HG02588 (cell line): ENCODE results near the gene ZDBF2.
"Not testable (repeated sequence)": the region's sequence is repeated elsewhere in the genome, so short reads cannot be mapped to it uniquely, and the experiment has no call there.

Experiments
- ATAC-seq: cut with Tn5 transposase; IDR thresholded peaks from one replicate; pipeline ENCODE4 v1.9.1; 2021; ENCODE audit warnings: mild to moderate bottlenecking, moderate library complexity; ENCODE audit not compliant: unreplicated experiment

Gene ZDBF2

GRCh38 chr2:206258615-206259014, 15.8 kb upstream of the ZDBF2 start:
- ATAC-seq = not testable (repeated sequence)

GRCh38 chr2:206259376-206260187, 14.9 kb upstream of the ZDBF2 start:
- no peak for ATAC-seq

- ATAC-seq = peak; percentile 60
Observed at GRCh38 chr2:206260188-206261012, 14.1 kb upstream of the ZDBF2 start.

GRCh38 chr2:206263959-206264603, 10.4 kb upstream of the ZDBF2 start:
- no peak for ATAC-seq

DNA sequence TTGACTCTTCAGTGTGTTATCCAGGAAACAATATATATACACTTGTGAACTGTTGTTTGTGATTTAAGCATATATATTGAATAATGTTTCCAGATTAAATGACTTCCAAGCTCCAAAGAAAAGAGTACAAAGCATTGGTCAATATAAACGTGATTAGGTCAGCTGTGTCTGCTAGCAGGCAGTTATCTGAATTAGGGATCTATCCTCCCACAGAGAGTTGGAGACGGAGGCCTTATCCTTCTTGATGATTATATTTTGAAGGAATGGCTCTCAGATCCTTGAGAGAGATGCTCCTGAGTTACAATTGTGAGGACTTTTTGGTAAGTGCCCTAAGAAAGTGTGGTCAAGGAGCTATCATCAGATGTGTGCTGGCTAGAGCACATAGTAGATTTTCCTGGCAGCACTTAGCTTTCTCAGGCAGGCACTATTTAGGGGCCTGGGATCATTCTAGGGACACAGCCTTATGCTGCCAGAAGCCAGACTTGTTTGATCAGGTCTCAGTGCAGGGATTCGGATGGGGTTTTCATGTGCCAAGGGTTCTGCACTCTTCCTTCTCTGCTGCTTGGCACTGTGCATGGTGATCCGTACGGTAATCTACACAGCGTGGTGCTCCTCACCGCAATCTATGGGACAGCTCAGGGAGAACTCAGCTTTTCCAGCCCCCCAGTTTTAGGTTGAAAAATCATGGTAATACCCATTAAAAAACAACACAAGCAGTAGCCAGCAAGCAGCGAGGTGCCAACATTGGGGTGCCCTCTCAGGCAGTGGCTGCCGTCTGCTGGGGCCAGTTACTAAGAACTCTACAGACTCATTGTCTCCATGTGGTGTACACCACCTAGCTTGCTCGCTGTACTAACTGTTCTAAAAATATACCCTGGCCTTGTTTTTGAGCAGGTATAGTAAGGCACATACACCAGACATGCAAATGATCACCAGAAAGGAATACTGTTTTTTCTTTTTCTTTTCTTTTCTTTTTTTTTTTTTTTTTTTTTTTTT, 8.0 kb upstream of the ZDBF2 start:
- ATAC-seq = no peak

- ATAC-seq = no peak
Observed at GRCh38 chr2:206267567-206267966, 6.9 kb upstream of the ZDBF2 start.

GRCh38 chr2:206271065-206271464, 3.4 kb upstream of the ZDBF2 start:
- no peak for ATAC-seq

DNA sequence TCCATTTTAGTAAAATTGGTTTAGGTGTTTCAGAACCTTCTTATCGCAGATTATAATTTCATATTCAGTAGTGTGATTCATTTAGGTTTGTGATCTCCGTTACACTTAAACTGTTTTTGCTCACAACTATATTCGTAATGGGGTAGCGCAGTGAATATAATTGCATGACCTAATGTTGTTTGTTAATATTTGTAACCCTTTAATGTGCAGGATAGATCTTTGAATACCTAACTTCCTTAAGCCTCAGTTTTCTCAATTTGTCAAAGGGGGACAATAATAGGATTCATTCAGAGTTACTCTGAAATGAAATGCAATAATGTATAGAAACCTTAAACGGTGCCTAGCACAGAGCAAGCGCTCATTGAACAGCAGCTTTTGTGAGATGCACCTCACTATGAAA, 558 bp upstream of the ZDBF2 start:
- ATAC-seq = no peak

DNA sequence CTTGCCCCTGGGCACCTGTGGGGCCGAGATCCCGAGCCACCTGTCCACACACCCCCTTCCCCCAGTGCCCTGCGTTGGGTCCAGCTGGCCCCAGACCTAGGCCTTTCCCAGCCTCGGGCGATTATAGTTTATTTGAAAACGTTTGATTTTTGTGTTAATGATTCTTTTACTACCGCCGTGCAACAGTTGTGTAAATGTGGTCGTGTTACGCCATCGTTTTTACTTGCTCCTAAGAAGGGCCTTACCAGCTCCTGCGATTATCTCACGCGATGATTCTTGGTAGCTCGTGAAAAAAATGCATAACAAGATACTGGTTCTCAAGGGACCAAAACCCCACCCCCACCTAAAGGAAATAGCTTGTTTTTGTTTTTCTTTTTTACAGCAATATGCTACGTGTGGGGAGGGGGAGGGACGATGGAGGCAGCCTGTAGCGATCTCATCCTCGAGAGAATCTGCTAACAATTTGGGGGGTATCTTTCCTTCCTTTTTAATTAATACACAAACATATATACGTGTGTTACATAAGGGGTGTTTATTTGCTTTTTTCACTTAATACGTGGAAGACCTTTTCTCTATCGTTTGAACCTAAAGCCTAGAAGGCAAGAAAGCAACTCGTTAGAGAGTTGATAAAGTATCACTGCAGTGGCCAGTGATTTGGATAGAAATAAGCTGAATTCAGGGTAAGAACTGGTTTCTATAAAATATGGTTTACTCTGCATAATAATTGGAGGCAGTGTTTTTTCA, 1.0 kb downstream of the ZDBF2 start:
- ATAC-seq = peak; percentile 26

- ATAC-seq = no peak
Observed at GRCh38 chr2:206276169-206276942, 1.9 kb downstream of the ZDBF2 start.

- ATAC-seq = no peak
Observed at GRCh38 chr2:206277503-206277902, 3.0 kb downstream of the ZDBF2 start.

GRCh38 chr2:206282746-206283145, 8.3 kb downstream of the ZDBF2 start:
- ATAC-seq = no peak

GRCh38 chr2:206287197-206287596, 12.7 kb downstream of the ZDBF2 start:
- no peak for ATAC-seq

DNA sequence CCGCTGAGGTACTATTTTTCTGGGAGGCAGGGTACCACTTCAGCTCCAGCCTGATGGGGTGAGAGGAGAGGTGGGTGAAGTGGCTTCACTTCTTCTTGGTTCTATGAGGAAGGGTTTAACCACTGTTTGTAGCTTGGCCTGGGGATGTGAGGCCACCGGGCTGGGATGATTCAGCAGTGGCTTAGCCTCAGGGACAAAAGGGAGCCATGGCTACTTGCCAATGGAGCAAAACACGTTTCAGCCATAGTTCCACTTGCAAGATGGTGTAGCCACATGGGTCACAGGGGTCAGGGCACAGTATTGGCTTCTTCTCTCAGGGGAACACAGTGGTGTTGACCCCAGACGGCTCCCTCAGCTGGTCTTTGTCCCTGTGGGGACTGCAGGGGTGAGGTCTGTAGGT, 14.9 kb downstream of the ZDBF2 start:
- no peak for ATAC-seq

- ATAC-seq = no peak
Observed at GRCh38 chr2:206296128-206296527, 21.7 kb downstream of the ZDBF2 start.

DNA sequence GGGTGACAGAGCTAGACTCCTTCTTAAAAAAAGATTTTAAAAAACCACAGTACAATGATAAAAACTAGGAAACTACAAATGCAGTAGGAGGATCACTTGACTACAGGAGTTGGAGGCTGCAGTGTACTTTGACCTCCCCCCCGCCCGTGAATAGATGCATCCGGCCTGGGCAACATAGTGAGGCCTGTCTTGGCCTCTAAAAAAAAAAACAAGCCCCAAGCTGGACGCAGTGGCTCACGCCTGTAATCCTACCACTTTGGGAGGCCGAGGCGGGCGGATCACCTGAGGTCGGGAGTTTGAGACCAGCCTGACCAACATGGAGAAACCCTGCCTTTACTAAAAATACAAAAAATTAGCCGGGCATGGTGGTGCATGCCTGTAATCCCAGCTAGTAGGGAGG, 25.1 kb downstream of the ZDBF2 start:
- not testable (repeated sequence) for ATAC-seq

GRCh38 chr2:206305523-206306245, 31.2 kb downstream of the ZDBF2 start:
- no peak for ATAC-seq

- no peak for ATAC-seq
Observed at GRCh38 chr2:206311026-206311425, 36.6 kb downstream of the ZDBF2 start.
